ENCODE results near the gene PTPRJ.

- TF ChIP-seq CTCF (IDR thresholded peaks at IDR 0.05 in 8 of 11, conservative IDR thresholded peaks at IDR 0.05 in 3 of 11) (no peak), POLR2A (IDR thresholded peaks at IDR 0.05) (no peak)
Observed at GRCh38 chr11:48007677-48008076, 27.3 kb downstream of the PTPRJ start.
